ENCODE measurements around the gene FLNA. TPM values are rescaled to one million over a fixed set of nuclear protein-coding genes. Genes with fewer than 3 reads are reported as not detected.

The FLNA gene
- total and polyA plus RNA-seq, 9 of the 15 experiments (the other 6 are each of a cell fraction or from before 2014, with no cell fraction given) = 6.2 to 735 (median 135) TPM

DNA sequence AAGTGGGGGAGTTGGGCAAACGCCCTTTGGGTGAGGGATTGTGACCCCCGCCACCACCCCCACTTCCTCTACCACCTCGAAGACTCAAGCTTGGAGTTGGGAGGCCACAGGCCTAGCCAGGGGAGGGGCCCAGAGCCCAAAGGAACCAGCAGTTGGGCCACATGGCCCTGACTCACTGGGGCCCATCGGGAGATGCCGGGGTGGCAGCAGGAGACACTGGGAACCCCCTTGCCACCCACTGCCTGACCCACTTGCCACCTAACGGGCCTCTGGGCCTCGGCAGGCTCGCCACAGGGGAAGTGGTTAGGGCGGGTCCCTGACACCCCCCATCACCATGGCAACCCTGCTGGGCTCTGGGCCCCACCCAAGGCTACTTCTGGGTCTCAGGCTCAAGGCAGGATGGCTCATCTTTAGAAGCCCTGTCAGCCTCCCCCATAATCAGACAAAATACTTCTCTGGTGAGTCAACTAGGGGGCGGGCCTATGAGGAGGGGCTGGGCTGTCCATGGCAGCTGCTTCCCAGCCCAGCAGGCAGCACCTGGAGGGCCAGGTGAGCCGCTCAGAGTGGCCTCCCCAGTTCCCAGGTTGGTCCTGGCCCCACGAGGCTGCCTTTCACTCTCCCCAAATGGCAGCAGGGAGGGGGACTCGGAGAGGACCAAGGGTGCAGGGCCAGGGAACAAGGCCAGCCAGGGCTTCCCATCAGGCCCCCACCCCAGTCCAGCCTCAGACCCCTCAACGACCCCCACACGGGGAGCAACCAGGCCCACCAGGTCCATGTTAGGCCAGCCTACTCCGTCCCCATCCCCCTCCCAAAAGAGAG is 5.6 kb downstream of the FLNA start (continued):
- TF ChIP-seq, protein P1, sequence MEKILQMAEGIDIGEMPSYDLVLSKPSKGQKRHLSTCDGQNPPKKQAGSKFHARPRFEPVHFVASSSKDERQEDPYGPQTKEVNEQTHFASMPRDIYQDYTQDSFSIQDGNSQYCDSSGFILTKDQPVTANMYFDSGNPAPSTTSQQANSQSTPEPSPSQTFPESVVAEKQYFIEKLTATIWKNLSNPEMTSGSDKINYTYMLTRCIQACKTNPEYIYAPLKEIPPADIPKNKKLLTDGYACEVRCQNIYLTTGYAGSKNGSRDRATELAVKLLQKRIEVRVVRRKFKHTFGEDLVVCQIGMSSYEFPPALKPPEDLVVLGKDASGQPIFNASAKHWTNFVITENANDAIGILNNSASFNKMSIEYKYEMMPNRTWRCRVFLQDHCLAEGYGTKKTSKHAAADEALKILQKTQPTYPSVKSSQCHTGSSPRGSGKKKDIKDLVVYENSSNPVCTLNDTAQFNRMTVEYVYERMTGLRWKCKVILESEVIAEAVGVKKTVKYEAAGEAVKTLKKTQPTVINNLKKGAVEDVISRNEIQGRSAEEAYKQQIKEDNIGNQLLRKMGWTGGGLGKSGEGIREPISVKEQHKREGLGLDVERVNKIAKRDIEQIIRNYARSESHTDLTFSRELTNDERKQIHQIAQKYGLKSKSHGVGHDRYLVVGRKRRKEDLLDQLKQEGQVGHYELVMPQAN (IDR thresholded peaks at IDR 0.05; ENCODE audit: borderline replicate concordance) = 0 out of 2 replicates have a peak, but pooled peaks have one; percentile 13
- TF ChIP-seq ZNF707 (CRISPR knock-in tag; conservative IDR thresholded peaks at IDR 0.05) (no peak), CTBP1 (IDR thresholded peaks at IDR 0.05; ENCODE audit: borderline replicate concordance) (peak; percentile 95), RBM17 (IDR thresholded peaks at IDR 0.05; ENCODE audit: borderline replicate concordance, low read depth, low read length) (no peak), HEY1 (CRISPR knock-in tag; IDR thresholded peaks at IDR 0.05; ENCODE audit: borderline replicate concordance) (no peak), SMARCE1 (IDR thresholded peaks at IDR 0.05) (0 out of 2 replicates have a peak, but pooled peaks have one; percentile 14), HMGN3 (IDR thresholded peaks at IDR 0.05; ENCODE audit: borderline replicate concordance, extremely low read depth, insufficient read length, low read depth, low read length) (peak; percentile 15), ZNF583 (CRISPR knock-in tag; IDR thresholded peaks at IDR 0.05) (no peak), MECOM (CRISPR knock-in tag; IDR thresholded peaks at IDR 0.05) (no peak), TEAD2 (tag; IDR thresholded peaks at IDR 0.05) (no peak), GATAD2B (IDR thresholded peaks at IDR 0.05; ENCODE audit: borderline replicate concordance) (no peak), TAF1 (IDR thresholded peaks at IDR 0.05; ENCODE audit: control insufficient read depth, extremely low read depth, insufficient read depth, low read length, severe bottlenecking) (peak; percentile 31), YY1 (IDR thresholded peaks at IDR 0.05; ENCODE audit: borderline replicate concordance in 1 of 3, control insufficient read depth in 1 of 3, extremely low read depth in 1 of 3, insufficient read depth in 3 of 3, insufficient read length in 1 of 3, insufficient replicate concordance in 2 of 3, low read depth in 1 of 3, low read length in 2 of 3) (peak in 2 of 3 experiments; percentile 58 to 69)
- TF ChIP-seq, protein P2, sequence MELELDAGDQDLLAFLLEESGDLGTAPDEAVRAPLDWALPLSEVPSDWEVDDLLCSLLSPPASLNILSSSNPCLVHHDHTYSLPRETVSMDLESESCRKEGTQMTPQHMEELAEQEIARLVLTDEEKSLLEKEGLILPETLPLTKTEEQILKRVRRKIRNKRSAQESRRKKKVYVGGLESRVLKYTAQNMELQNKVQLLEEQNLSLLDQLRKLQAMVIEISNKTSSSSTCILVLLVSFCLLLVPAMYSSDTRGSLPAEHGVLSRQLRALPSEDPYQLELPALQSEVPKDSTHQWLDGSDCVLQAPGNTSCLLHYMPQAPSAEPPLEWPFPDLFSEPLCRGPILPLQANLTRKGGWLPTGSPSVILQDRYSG (tag; conservative IDR thresholded peaks at IDR 0.05; ENCODE audit: low read depth) = no peak
- TF ChIP-seq, protein P3, sequence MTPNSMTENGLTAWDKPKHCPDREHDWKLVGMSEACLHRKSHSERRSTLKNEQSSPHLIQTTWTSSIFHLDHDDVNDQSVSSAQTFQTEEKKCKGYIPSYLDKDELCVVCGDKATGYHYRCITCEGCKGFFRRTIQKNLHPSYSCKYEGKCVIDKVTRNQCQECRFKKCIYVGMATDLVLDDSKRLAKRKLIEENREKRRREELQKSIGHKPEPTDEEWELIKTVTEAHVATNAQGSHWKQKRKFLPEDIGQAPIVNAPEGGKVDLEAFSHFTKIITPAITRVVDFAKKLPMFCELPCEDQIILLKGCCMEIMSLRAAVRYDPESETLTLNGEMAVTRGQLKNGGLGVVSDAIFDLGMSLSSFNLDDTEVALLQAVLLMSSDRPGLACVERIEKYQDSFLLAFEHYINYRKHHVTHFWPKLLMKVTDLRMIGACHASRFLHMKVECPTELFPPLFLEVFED (CRISPR knock-in tag; conservative IDR thresholded peaks at IDR 0.05) = no peak
- TF ChIP-seq, protein P4, sequence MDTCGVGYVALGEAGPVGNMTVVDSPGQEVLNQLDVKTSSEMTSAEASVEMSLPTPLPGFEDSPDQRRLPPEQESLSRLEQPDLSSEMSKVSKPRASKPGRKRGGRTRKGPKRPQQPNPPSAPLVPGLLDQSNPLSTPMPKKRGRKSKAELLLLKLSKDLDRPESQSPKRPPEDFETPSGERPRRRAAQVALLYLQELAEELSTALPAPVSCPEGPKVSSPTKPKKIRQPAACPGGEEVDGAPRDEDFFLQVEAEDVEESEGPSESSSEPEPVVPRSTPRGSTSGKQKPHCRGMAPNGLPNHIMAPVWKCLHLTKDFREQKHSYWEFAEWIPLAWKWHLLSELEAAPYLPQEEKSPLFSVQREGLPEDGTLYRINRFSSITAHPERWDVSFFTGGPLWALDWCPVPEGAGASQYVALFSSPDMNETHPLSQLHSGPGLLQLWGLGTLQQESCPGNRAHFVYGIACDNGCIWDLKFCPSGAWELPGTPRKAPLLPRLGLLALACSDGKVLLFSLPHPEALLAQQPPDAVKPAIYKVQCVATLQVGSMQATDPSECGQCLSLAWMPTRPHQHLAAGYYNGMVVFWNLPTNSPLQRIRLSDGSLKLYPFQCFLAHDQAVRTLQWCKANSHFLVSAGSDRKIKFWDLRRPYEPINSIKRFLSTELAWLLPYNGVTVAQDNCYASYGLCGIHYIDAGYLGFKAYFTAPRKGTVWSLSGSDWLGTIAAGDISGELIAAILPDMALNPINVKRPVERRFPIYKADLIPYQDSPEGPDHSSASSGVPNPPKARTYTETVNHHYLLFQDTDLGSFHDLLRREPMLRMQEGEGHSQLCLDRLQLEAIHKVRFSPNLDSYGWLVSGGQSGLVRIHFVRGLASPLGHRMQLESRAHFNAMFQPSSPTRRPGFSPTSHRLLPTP (IDR thresholded peaks at IDR 0.05; ENCODE audit: borderline replicate concordance, extremely low read depth, insufficient read length) = no peak
- TF ChIP-seq, protein P5, sequence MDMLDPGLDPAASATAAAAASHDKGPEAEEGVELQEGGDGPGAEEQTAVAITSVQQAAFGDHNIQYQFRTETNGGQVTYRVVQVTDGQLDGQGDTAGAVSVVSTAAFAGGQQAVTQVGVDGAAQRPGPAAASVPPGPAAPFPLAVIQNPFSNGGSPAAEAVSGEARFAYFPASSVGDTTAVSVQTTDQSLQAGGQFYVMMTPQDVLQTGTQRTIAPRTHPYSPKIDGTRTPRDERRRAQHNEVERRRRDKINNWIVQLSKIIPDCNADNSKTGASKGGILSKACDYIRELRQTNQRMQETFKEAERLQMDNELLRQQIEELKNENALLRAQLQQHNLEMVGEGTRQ (CRISPR knock-in tag; IDR thresholded peaks at IDR 0.05) = no peak
